OCI-LY3 (cell line): ENCODE measurements around the gene ACAA1.

ENCODE experiments used
- EZH2phosphoT487 ChIP-seq: fragments of 200-600 bp; shearing (Covaris generic); IDR thresholded peaks from 2 replicates; pipeline ENCODE4 v1.6.1; 2018; ENCODE audit warnings: antibody characterized with exemption, mixed run types, low read depth
- TF ChIP-seq, protein P1 (sequence below): fragments of 200-600, 300-600 bp; sonication (generic); IDR thresholded peaks from 2 replicates; pipeline ENCODE4 v1.5.1; 2014; ENCODE audit warnings: antibody characterized with exemption, low read length, low read depth

DNA sequence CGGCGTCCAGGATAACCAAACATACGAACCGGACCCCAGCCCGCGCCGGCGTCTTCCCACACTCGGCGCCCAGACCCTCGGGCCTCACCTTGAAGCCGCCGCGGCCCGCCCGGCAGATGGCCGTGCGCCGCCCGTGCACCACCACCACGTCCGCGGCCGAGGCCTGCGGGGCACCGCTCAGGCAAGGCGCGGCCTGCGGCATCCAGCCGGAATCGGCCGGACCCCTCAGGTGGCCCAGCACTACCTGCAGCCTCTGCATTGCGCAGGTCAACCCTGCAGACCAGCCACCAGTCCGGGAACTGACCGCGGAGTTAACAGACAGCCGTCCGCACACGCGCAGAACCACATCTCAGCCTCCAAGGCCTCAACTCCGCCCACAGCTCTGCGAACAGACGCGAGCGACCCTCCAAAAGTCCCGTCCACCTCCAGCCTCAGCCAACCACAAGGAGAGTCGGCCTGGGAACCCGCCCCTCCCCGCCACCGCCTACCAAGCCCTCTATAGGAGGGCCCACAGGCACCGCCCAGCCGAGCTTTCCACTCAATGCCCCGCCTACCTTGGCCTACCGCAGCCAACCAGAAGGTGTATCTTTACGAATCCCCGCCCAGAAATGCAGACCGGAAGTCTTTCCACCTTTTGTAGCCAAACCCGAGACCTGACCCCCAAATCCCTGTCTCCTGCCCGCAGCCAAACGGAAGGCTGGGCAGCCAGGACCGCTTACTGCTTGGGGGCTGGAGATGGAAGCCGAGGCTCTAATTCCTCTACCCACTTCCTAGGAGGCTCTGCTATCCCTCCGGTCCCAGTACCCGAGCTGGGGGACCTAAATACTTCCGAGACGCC is at the start of gene ACAA1:
- TF ChIP-seq, protein P1, sequence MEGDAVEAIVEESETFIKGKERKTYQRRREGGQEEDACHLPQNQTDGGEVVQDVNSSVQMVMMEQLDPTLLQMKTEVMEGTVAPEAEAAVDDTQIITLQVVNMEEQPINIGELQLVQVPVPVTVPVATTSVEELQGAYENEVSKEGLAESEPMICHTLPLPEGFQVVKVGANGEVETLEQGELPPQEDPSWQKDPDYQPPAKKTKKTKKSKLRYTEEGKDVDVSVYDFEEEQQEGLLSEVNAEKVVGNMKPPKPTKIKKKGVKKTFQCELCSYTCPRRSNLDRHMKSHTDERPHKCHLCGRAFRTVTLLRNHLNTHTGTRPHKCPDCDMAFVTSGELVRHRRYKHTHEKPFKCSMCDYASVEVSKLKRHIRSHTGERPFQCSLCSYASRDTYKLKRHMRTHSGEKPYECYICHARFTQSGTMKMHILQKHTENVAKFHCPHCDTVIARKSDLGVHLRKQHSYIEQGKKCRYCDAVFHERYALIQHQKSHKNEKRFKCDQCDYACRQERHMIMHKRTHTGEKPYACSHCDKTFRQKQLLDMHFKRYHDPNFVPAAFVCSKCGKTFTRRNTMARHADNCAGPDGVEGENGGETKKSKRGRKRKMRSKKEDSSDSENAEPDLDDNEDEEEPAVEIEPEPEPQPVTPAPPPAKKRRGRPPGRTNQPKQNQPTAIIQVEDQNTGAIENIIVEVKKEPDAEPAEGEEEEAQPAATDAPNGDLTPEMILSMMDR, result no peak
- no peak for TF ChIP-seq EZH2phosphoT487
